Right lobe of liver (tissue), 4 donors: ENCODE data around the gene COA8.

ENCODE experiments used
- CTCF ChIP-seq, 4 donors: fragments of 200-600 bp in 3 of 4; fragments of 450-650 bp in 1 of 4; IDR thresholded peaks; one replicate each; pipeline versions ENCODE4 v1.5.1 to v1.8.0; 2016 to 2022; ENCODE audit warnings: antibody characterized with exemption in 4 of 4, mild to moderate bottlenecking in 2 of 4
- POLR2A ChIP-seq: fragments of 450-650 bp; IDR thresholded peaks from one replicate; pipeline ENCODE4 v1.6.1; 2017; ENCODE audit warnings: antibody characterized with exemption, mild to moderate bottlenecking
- donor health status: DM: no; HTN: no; CAD: no.
- donor health status: DM: no; HTN: no; CAD: no.
- donor health status: DM: no; HTN: yes; CAD: no.

- TF ChIP-seq POLR2A (no peak), CTCF (IDR thresholded peaks at IDR 0.05) (no peak)
These were observed 46.2 kb upstream of the COA8 start for GRCh38 chr14:103516426-103517173.
